Naive thymus-derived CD8-positive, alpha-beta T cell (primary cell): ENCODE data around the gene TEPSIN. TPM values are rescaled to one million over a fixed set of nuclear protein-coding genes. Genes with fewer than 3 reads are reported as not detected.

Source experiments
- ATAC-seq, 2 donors: fragments of 150-1000 bp; cut with Tn5 transposase in 1 of 2; sonication (Bioruptor Pico), chemical (Tn5 transposase) in 1 of 2; 1 replicate in 1 of 2; 2 replicates in 1 of 2; pipeline ENCODE4 v1.10.0; 2021; ENCODE audit warnings: mild to moderate bottlenecking in 2 of 2, moderate library complexity in 2 of 2
- POLR2A ChIA-PET: fragments of 350-600 bp; sonication (Branson Sonifier 250); formaldehyde crosslinking; loops from one replicate; lab custom pipeline; 2021; ENCODE audit warnings: antibody characterized with exemption; lab: Charles Lee
- DNase-seq, 10 donors: peaks; one replicate each; pipeline versions ENCODE4 v3.0.0 to v3.0.0-alpha.2; 2020 to 2022
- H3K27ac Mint-ChIP-seq, 10 donors: one replicate each; pipeline ENCODE4 v1.8.0; 2020 to 2022; ENCODE audit warnings: mild to moderate bottlenecking in 10 of 10, mixed read lengths in 10 of 10, moderate library complexity in 4 of 10, inconsistent platforms in 1 of 10
- H3K27me3 Mint-ChIP-seq, 5 donors: one replicate each; pipeline ENCODE4 v1.8.0; 2021 to 2022; ENCODE audit warnings: mixed read lengths in 5 of 5
- H3K36me3 Mint-ChIP-seq, 3 donors: one replicate each; pipeline ENCODE4 v1.8.0; 2020 to 2022; ENCODE audit warnings: mixed read lengths in 3 of 3, mild to moderate bottlenecking in 2 of 3, inconsistent platforms in 1 of 3
- H3K4me1 Mint-ChIP-seq, 4 donors: one replicate each; pipeline ENCODE4 v1.8.0; 2021 to 2022; ENCODE audit warnings: mixed read lengths in 4 of 4
- H3K4me3 Mint-ChIP-seq, 10 donors: one replicate each; pipeline ENCODE4 v1.8.0; 2020 to 2022; ENCODE audit warnings: mild to moderate bottlenecking in 10 of 10, mixed read lengths in 10 of 10, moderate library complexity in 6 of 10, inconsistent platforms in 1 of 10
- H3K9me3 Mint-ChIP-seq, 9 donors: one replicate each; pipeline ENCODE4 v1.8.0; 2020 to 2022; ENCODE audit warnings: mixed read lengths in 9 of 9, mild to moderate bottlenecking in 3 of 9, inconsistent platforms in 1 of 9, moderate library complexity in 1 of 9
- polyA plus RNA-seq, 3 donors: library from polyadenylated mRNA; unstranded; fragments of 300-500 nt; fragmentation: Illumina TruSeq; gene quantifications; one replicate each; pipeline ENCODE4 v1.2.3, GENCODE V29; 2021
- total RNA-seq, 8 experiments: library from RNA in 2 of 8; stranded (reverse) in 2 of 8; gene quantifications; one replicate each; pipeline ENCODE4 v1.2.3 and lab custom pipeline; 2021 to 2026

The TEPSIN gene
- total and polyA plus RNA-seq, 5 experiments from 2014 or later = 2.7 to 136 (median 2.8) TPM

DNA sequence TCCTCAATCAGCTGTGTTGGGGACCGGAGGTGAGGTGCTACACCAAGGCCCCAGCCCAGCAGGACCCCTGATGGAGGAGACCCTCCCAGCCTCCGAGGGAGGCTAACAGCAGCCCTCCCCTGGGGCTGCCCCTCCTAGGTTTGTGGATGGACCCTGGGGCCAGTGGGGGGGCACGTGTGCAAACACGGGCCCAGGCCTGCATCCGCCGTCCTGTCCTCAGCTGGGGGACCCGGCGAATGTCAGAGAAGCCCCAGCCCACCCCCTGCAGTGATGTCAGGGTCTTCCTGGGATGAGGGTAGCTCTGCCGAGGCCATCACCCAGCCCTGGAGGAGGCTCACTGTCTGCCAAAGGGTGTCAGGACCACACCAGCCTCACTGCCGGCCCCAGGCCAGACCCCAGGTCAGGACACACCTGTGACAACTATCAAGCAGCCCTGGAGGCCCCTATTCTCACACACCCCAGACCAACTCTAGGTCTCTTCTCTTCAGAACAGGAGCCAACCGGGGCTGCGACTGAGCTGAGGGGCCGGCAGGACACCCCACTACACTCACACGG is 42.8 kb downstream of the TEPSIN start:
- Mint-ChIP-seq H3K27me3 (no peaks in the 10 kb centered on the region), H3K27ac (no peak overlapping the region), H3K36me3 (peaks cover 0 to 3% (median 0%) of the 10 kb centered on the region in 3 donors), H3K9me3 (no peaks in the 10 kb centered on the region), H3K4me3 (no peak overlapping the region), H3K4me1 (no peaks in the 10 kb centered on the region)
- no peak for ATAC-seq
- POLR2A ChIA-PET = no interaction called here
- DNase-seq = no peak

- no peak overlapping the region for H3K4me3 Mint-ChIP-seq
- no peak for DNase-seq
- H3K27me3 Mint-ChIP-seq = no peaks in the 10 kb centered on the region
- POLR2A ChIA-PET = no interaction called here
- no peak overlapping the region for H3K27ac Mint-ChIP-seq
- H3K9me3 Mint-ChIP-seq = no peaks in the 10 kb centered on the region
- H3K4me1 Mint-ChIP-seq = no peaks in the 10 kb centered on the region
- H3K36me3 Mint-ChIP-seq = peaks cover 0 to 3% (median 0%) of the 10 kb centered on the region in 3 donors
- no peak for ATAC-seq
Measured at GRCh38 chr17:81194941-81195901, 43.6 kb downstream of the TEPSIN start.

DNA sequence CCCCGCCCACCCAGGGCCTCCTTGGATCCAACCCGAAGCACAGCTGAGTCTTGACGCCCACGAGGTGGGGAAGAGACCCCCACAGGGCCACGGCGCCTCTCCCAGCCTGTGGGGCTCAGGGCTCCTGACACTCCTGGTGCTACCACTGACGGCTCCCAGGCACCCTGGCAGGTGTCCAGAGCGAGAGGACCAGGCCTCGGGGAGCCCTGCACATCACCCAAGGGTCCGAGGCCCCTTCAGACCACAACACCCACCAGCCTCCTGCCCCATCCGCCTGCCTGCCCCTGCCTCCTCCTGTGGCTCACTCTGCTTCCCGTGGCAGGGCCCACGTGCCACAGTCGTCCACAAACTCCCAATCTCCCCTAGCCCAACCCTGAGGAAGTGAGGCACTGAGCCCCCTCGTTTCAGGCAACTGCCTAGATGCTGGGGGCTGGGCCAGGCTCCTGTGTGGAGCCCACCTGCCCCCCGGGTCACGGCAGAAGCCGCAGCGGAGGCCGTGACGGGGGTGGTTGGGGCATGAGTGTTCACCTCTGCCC is 44.6 kb downstream of the TEPSIN start:
- no peak for DNase-seq
- Mint-ChIP-seq H3K4me1 (no peaks in the 10 kb centered on the region), H3K36me3 (peaks cover 0 to 3% (median 0%) of the 10 kb centered on the region in 3 donors), H3K9me3 (no peaks in the 10 kb centered on the region), H3K4me3 (no peak overlapping the region), H3K27me3 (no peaks in the 10 kb centered on the region), H3K27ac (no peak overlapping the region)
- ATAC-seq = no peak
- POLR2A ChIA-PET = interaction anchor here (0.6 kb wide), 1 partner anchor 8 kb away, joined by 3 read pairs; no protein-coding TSS in a partner anchor

GRCh38 chr17:81193470-81194224 is 45.2 kb downstream of the TEPSIN start:
- peaks cover 0 to 3% (median 0%) of the 10 kb centered on the region in 3 donors for H3K36me3 Mint-ChIP-seq
- H3K4me3 Mint-ChIP-seq = no peak overlapping the region
- DNase-seq (no peak), ATAC-seq (no peak)
- H3K9me3 Mint-ChIP-seq = no peaks in the 10 kb centered on the region
- no peaks in the 10 kb centered on the region for H3K27me3 Mint-ChIP-seq
- H3K27ac Mint-ChIP-seq = no peak overlapping the region
- POLR2A ChIA-PET = interaction anchor here (0.6 kb wide), 1 partner anchor 9 kb away, joined by 3 read pairs; no protein-coding TSS in a partner anchor
- peaks cover 0 to 2% (median 0%) of the 10 kb centered on the region in 4 donors for H3K4me1 Mint-ChIP-seq

DNA sequence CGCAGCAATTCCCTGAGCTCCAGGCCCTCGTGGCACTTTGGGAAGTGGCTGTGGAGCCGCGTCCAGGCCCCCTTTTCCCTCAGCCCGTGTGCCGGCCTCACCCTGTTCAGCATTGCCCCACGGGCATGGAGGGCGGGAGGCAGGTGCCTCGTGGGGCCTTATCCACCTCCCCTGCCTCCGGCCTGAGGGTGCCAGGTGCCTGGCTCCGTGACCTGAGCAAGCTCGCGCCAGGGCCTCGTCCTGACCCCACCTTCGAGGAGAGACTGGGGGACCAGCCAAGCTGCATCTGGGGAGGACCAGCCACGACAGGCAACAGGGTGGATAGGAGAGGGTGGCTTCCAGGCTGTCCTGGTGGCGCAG is 45.8 kb downstream of the TEPSIN start:
- H3K27ac Mint-ChIP-seq = no peak overlapping the region
- no peak for DNase-seq
- H3K9me3 Mint-ChIP-seq = no peaks in the 10 kb centered on the region
- peaks cover 0 to 2% (median 0%) of the 10 kb centered on the region in 4 donors for H3K4me1 Mint-ChIP-seq
- H3K36me3 Mint-ChIP-seq = peaks cover 0 to 3% (median 0%) of the 10 kb centered on the region in 3 donors
- H3K4me3 Mint-ChIP-seq = no peak overlapping the region
- H3K27me3 Mint-ChIP-seq = no peaks in the 10 kb centered on the region
- POLR2A ChIA-PET = no interaction called here
- no peak for ATAC-seq

GRCh38 chr17:81192386-81193050 is 46.3 kb downstream of the TEPSIN start:
- H3K27ac Mint-ChIP-seq = no peak overlapping the region
- peaks cover 0 to 2% (median 0%) of the 10 kb centered on the region in 4 donors for H3K4me1 Mint-ChIP-seq
- no peak for DNase-seq
- H3K9me3 Mint-ChIP-seq = no peaks in the 10 kb centered on the region
- H3K27me3 Mint-ChIP-seq = no peaks in the 10 kb centered on the region
- POLR2A ChIA-PET = no interaction called here
- ATAC-seq = no peak
- no peak overlapping the region for H3K4me3 Mint-ChIP-seq
- H3K36me3 Mint-ChIP-seq = peaks cover 0 to 3% (median 0%) of the 10 kb centered on the region in 3 donors

GRCh38 chr17:81191646-81192045 is 47.2 kb downstream of the TEPSIN start:
- H3K27ac Mint-ChIP-seq = no peak overlapping the region
- POLR2A ChIA-PET = no interaction called here
- H3K4me1 Mint-ChIP-seq = peaks cover 0 to 2% (median 0%) of the 10 kb centered on the region in 4 donors
- no peaks in the 10 kb centered on the region for H3K9me3 Mint-ChIP-seq
- H3K4me3 Mint-ChIP-seq = no peak overlapping the region
- H3K36me3 Mint-ChIP-seq = peaks cover 0 to 3% (median 0%) of the 10 kb centered on the region in 3 donors
- no peaks in the 10 kb centered on the region for H3K27me3 Mint-ChIP-seq
- DNase-seq (no peak), ATAC-seq (no peak)

DNA sequence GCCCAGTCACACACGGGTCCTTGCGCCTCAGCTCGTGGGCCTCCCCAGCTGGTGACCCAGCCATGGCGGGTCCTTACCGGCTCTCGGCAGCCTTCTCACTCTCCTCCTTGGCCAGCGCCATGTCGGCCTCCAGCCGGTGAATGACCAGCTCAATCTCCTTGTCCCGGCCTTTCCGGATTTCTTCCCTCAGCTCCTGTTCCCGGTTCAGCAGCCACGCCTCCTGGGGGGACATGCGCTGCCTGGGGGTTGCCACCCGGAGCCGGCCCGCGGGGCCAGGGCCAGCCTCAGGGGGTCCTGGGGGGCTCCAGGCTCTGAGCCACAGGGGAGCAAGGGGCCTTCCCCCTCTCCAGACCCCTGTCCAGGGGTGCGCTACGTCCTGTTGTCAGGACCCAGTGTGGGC is 47.7 kb downstream of the TEPSIN start:
- no peak for ATAC-seq
- no peak for DNase-seq
- no peaks in the 10 kb centered on the region for H3K9me3 Mint-ChIP-seq
- no peaks in the 10 kb centered on the region for H3K27me3 Mint-ChIP-seq
- H3K36me3 Mint-ChIP-seq = peaks cover 0 to 3% (median 0%) of the 10 kb centered on the region in 3 donors
- peaks cover 0 to 2% (median 0%) of the 10 kb centered on the region in 4 donors for H3K4me1 Mint-ChIP-seq
- POLR2A ChIA-PET = no interaction called here
- H3K27ac Mint-ChIP-seq = no peak overlapping the region
- no peak overlapping the region for H3K4me3 Mint-ChIP-seq

DNA sequence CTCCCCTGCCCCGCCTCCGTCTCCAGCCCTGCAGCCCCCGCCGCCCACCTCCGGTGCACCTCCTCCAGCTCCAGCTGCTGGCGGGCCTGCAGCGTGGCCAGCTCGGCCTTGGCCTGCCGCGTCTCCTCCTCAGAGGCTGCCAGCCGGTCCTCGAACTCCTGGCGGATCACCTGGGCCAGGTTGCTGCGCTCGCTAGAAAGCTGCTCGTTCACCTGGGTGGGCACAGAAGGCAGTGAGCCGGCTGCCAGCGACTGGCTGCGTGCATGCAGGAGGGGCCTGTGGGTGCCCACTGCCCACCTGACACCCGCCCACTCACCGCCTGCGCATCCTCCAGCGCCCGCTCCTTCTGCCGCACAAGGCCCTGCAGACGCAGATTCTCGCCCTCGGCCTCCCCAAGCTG is 48.3 kb downstream of the TEPSIN start:
- no peaks in the 10 kb centered on the region for H3K27me3 Mint-ChIP-seq
- POLR2A ChIA-PET = no interaction called here
- no peak for ATAC-seq

GRCh38 chr17:81189670-81190530 is 49.0 kb downstream of the TEPSIN start:
- Mint-ChIP-seq H3K4me3 (no peak overlapping the region), H3K4me1 (peaks cover 0 to 2% (median 0%) of the 10 kb centered on the region in 4 donors), H3K9me3 (no peaks in the 10 kb centered on the region), H3K36me3 (peaks cover 0 to 3% (median 0%) of the 10 kb centered on the region in 3 donors), H3K27ac (no peak overlapping the region), H3K27me3 (no peaks in the 10 kb centered on the region)
- no peak for DNase-seq
- POLR2A ChIA-PET = no interaction called here
- no peak for ATAC-seq

More for the DNA sequence above, 48.3 kb downstream of the TEPSIN start:
- Mint-ChIP-seq H3K4me3 (no peak overlapping the region), H3K9me3 (no peaks in the 10 kb centered on the region), H3K27ac (no peak overlapping the region), H3K36me3 (peaks cover 0 to 3% (median 0%) of the 10 kb centered on the region in 3 donors), H3K4me1 (peaks cover 0 to 2% (median 0%) of the 10 kb centered on the region in 4 donors)
- DNase-seq = no peak

DNA sequence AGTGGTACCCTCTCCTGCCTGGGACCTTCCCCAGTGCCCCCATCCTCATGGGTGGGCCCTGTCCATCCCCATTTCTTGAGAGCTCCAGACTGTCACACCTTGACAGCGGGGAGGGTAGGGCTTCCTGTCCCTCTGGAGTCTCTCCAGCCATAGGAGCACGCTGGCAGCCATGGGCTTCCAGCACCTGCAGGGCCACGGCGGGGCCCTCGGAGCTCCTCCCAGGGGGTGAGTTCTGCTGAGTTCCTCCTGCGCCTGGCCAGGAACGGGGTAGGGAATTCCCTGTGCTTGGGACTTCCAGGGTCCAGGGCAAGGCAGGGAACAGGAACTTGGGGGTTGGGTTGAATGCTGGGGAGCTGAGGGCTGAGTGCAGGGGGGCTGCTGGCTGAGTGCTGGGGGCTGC is 49.8 kb downstream of the TEPSIN start:
- DNase-seq = no peak
- POLR2A ChIA-PET = no interaction called here
- Mint-ChIP-seq H3K9me3 (no peaks in the 10 kb centered on the region), H3K4me1 (peaks cover 0 to 2% (median 0%) of the 10 kb centered on the region in 4 donors), H3K4me3 (no peak overlapping the region), H3K36me3 (no peaks in the 10 kb centered on the region), H3K27ac (peak overlapping the region in 2 of 10 donors; percentile 9 to 52), H3K27me3 (peaks cover 0 to 2% (median 0%) of the 10 kb centered on the region in 5 donors)
- ATAC-seq = no peak
